Measurements from ENCODE around the gene L3MBTL3. TPM values are rescaled to one million over a fixed set of nuclear protein-coding genes. Genes with fewer than 3 reads are reported as not detected.
A peak's percentile ranks its signal among the peaks of the same experiment; 100 is the strongest.

The L3MBTL3 gene
- total and polyA plus RNA-seq, 2 experiments from 2014 or later: 4.2 to 4.9 TPM

DNA sequence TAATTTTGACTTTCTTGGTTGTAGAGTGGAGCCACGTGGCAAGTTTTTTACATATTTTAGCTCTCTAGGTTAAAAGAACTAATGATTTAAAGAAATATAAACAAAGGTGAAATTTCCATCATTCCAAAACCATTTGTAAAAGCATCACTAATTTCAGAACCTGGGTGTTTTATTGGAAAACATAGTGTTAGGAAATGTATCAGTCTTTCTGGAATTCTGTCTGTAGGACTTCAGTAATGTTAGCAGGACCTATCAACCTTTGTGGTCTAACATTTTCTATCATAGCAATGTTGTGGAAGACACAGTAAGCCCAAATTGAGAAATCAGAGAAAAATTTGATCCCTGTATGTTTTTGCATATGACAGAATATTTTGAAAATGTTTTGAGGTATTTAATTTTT lies 28.3 kb downstream of the L3MBTL3 start:
- DNase-seq (ENCODE audit: low read depth in 1 of 2, low spot score in 1 of 2): no peak

GRCh38 chr6:130047088-130047995 lies 29.0 kb downstream of the L3MBTL3 start:
- TF ChIP-seq CTCF (IDR thresholded peaks at IDR 0.05; ENCODE audit: low read depth, low read length): no peak
- Histone ChIP-seq H3K27me3 (no peaks in the 10 kb centered on the region), H3K27ac (no peak overlapping the region), H3K4me1 (ENCODE audit: low read depth) (no peaks in the 10 kb centered on the region), H3K36me3 (no peaks in the 10 kb centered on the region), H3K4me3 (no peak overlapping the region), H3K9me3 (ENCODE audit: low read depth) (no peaks in the 10 kb centered on the region)
- DNase-seq (ENCODE audit: low read depth in 1 of 2, low spot score in 1 of 2): peak in 1 of 2 donors; percentile 3

More for the DNA sequence above, 28.3 kb downstream of the L3MBTL3 start:
- no peak overlapping the region for H3K4me3 ChIP-seq
- no peak for TF ChIP-seq CTCF (IDR thresholded peaks at IDR 0.05; ENCODE audit: low read depth, low read length)
- H3K36me3 ChIP-seq: no peaks in the 10 kb centered on the region
- no peaks in the 10 kb centered on the region for H3K9me3 ChIP-seq (ENCODE audit: low read depth)
- no peaks in the 10 kb centered on the region for H3K27me3 ChIP-seq
- no peaks in the 10 kb centered on the region for H3K4me1 ChIP-seq (ENCODE audit: low read depth)
- H3K27ac ChIP-seq: no peak overlapping the region

DNA sequence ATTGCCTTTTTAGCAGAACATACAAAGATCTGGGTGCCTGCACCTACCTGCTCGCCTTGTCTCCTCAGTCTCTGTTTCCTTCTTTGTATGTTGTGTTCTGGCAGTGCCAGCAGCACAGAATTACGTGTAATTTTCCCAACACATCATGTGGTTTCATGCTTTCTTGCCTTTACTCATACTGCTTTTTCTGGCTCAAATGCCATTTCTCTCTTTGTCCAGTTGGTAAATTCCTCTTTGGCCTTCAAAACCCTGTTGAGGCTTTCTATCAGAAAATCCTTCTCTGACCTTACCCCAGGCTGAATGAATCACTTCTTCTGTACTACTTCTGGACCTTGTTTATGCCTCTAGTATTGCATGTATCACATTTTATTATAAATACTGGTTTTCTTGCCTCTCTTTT lies 31.8 kb downstream of the L3MBTL3 start:
- TF ChIP-seq CTCF (IDR thresholded peaks at IDR 0.05; ENCODE audit: low read depth, low read length): no peak
- no peaks in the 10 kb centered on the region for H3K9me3 ChIP-seq (ENCODE audit: low read depth)

GRCh38 chr6:130054725-130055124 lies 36.3 kb downstream of the L3MBTL3 start:
- no peak overlapping the region for H3K4me3 ChIP-seq
- no peaks in the 10 kb centered on the region for H3K27me3 ChIP-seq
- no peaks in the 10 kb centered on the region for H3K9me3 ChIP-seq (ENCODE audit: low read depth)
- no peaks in the 10 kb centered on the region for H3K36me3 ChIP-seq
- DNase-seq (ENCODE audit: low read depth in 1 of 2, low spot score in 1 of 2): no peak
- TF ChIP-seq CTCF (IDR thresholded peaks at IDR 0.05; ENCODE audit: low read depth, low read length): no peak
- no peak overlapping the region for H3K27ac ChIP-seq
- H3K4me1 ChIP-seq (ENCODE audit: low read depth): no peaks in the 10 kb centered on the region

More for the DNA sequence above, 31.8 kb downstream of the L3MBTL3 start:
- H3K27me3 ChIP-seq: no peaks in the 10 kb centered on the region
- DNase-seq (ENCODE audit: low read depth in 1 of 2, low spot score in 1 of 2): no peak
- no peak overlapping the region for H3K27ac ChIP-seq
- H3K4me3 ChIP-seq: no peak overlapping the region
- H3K36me3 ChIP-seq: no peaks in the 10 kb centered on the region
- H3K4me1 ChIP-seq (ENCODE audit: low read depth): no peaks in the 10 kb centered on the region

DNA sequence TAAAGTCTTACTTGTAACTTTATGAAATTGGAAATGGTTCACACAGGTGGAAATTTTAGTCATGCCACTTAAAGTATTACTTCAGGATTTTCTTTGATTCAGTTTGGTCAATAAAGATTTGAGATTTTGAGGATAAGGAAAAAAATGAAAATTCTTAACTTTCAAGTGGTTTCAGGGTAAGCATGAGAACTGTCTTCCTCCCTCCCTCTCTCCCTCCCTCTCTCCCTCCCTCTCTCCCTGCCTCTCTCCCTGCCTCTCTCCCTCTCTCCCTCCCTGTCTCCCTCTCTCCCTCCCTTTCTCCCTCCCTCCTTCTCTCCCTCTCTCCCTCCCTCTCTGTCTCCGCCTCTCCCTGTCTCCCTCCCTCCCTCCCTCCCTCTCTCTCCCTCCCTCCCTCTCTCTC lies 36.9 kb downstream of the L3MBTL3 start:
- H3K9me3 ChIP-seq (ENCODE audit: low read depth): no peaks in the 10 kb centered on the region
- no peak for DNase-seq (ENCODE audit: low read depth in 1 of 2, low spot score in 1 of 2)
- no peak overlapping the region for H3K4me3 ChIP-seq
- H3K27me3 ChIP-seq: no peaks in the 10 kb centered on the region
- no peak overlapping the region for H3K27ac ChIP-seq
- no peak for TF ChIP-seq CTCF (IDR thresholded peaks at IDR 0.05; ENCODE audit: low read depth, low read length)
- H3K36me3 ChIP-seq: no peaks in the 10 kb centered on the region
- H3K4me1 ChIP-seq (ENCODE audit: low read depth): no peaks in the 10 kb centered on the region
